MM.1S (cell line): ENCODE results near the gene TET2.

Experiments
- EZH2 ChIP-seq: fragments of 300-600 bp; sonication (generic); optimal IDR thresholded peaks from 2 replicates; pipeline ENCODE3; 2017; ENCODE audit warnings: low read depth, mild to moderate bottlenecking, antibody characterized with exemption, low read length, mixed read lengths
- EZH2phosphoT487 ChIP-seq: fragments of 300-600 bp; sonication (generic); IDR thresholded peaks from 2 replicates; pipeline ENCODE4 v1.6.1; 2018; ENCODE audit warnings: antibody characterized with exemption, low read length
- TF ChIP-seq, protein P1 (sequence below): fragments of 300-600 bp; sonication (generic); IDR thresholded peaks from 2 replicates; pipeline ENCODE4 v1.5.1; 2016; ENCODE audit warnings: antibody characterized with exemption, low read length, mixed read lengths

DNA sequence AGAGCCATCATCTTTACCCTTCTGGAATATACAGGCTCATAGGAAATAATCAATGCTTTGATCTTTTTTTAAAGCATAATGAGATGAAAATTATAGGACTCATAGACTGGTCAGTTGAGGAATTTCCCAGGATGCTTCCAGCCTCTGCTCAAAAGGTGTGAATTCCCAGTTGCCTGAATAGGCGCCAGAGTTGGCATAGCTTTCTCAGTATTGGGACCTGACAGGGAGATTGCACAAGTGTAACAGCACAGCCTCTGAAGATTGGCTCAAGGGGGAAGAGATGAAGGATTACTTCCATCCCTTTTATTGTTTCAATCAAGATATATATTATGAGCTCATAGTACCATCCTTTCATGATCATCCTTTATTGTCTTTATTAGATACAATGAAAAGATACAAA, 17.9 kb downstream of the TET2 start:
- TF ChIP-seq, protein P1, sequence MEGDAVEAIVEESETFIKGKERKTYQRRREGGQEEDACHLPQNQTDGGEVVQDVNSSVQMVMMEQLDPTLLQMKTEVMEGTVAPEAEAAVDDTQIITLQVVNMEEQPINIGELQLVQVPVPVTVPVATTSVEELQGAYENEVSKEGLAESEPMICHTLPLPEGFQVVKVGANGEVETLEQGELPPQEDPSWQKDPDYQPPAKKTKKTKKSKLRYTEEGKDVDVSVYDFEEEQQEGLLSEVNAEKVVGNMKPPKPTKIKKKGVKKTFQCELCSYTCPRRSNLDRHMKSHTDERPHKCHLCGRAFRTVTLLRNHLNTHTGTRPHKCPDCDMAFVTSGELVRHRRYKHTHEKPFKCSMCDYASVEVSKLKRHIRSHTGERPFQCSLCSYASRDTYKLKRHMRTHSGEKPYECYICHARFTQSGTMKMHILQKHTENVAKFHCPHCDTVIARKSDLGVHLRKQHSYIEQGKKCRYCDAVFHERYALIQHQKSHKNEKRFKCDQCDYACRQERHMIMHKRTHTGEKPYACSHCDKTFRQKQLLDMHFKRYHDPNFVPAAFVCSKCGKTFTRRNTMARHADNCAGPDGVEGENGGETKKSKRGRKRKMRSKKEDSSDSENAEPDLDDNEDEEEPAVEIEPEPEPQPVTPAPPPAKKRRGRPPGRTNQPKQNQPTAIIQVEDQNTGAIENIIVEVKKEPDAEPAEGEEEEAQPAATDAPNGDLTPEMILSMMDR = no peak
- TF ChIP-seq EZH2 (no peak), EZH2phosphoT487 (no peak)
